H1 (cell line): Measurements from ENCODE around the gene ZNF175. TPM values are rescaled to one million over a fixed set of nuclear protein-coding genes. Genes with fewer than 3 reads are reported as not detected.

Experiments
- CBX5 ChIP-seq: fragments of 300-800, 300-1000 bp; sonication (generic); IDR thresholded peaks from 2 replicates; pipeline ENCODE4 v1.7.1; 2016; ENCODE audit warnings: antibody characterized with exemption, low read length, low read depth
- EGR1 ChIP-seq: IDR thresholded peaks from 2 replicates; pipeline ENCODE4 v1.6.1; 2011; ENCODE audit warnings: low read depth, low read length, borderline replicate concordance
- GABPA ChIP-seq: IDR thresholded peaks from 2 replicates; pipeline ENCODE4 v1.6.1; 2011; ENCODE audit warnings: mild to moderate bottlenecking, low read length, moderate library complexity, borderline replicate concordance; ENCODE audit not compliant: insufficient read depth
- GTF2F1 ChIP-seq: IDR thresholded peaks from 2 replicates; pipeline ENCODE4 v1.6.1; 2012; ENCODE audit warnings: low read depth, low read length, improper control_type of control experiment, borderline replicate concordance
- USF2 ChIP-seq: IDR thresholded peaks from 2 replicates; pipeline ENCODE4 v1.6.1; 2011; ENCODE audit warnings: low read length, improper control_type of control experiment
- polyA plus RNA-seq, 7 experiments: library from polyadenylated mRNA; depleted of rRNA in 3 of 7; stranded (reverse) in 5 of 7; unstranded in 2 of 7; fragments of >200 nt in 5 of 7; fragments of 200-250 nt in 2 of 7; gene quantifications; 1 replicate in 5 of 7; 2 replicates in 1 of 7; 4 replicates in 1 of 7; pipeline versions ENCODE4 v1.2.1 to v1.2.3, GENCODE V29; 2011 to 2013; ENCODE audit warnings: missing spikeins in 2 of 7, mixed read lengths in 2 of 7
- total RNA-seq: library from RNA; stranded (reverse); fragmentation: NEBNext Ultra II Directional; extraction: Animal tissue kit (Norgen Biotek cat#: 25700); gene quantifications from 2 replicates; pipeline ENCODE4 v1.2.1, GENCODE V29; 2021

Gene ZNF175
- total and polyA plus RNA-seq, 2 of the 8 experiments (the other 6 are each of a cell fraction or from before 2014, with no cell fraction given) = 1.7 to 11.1 TPM

GRCh38 chr19:51572908-51573307 lies 1.8 kb downstream of the ZNF175 start (continued):
- no peak for TF ChIP-seq USF2
- no peak for TF ChIP-seq GTF2F1
- TF ChIP-seq CBX5 = no peak
- TF ChIP-seq GABPA = no peak
- no peak for TF ChIP-seq EGR1
